Brain microvascular endothelial cell (primary cell): ENCODE data around the gene PIAS1.

Experiments used
- DNase-seq: peaks from one replicate; pipeline ENCODE4 v3.0.0-alpha.2; 2020
- H3K27ac ChIP-seq: fragments of 250-450 bp; sonication (Bioruptor Pico); 2 replicates; pipeline ENCODE4 v1.5.1; 2020; ENCODE audit warnings: mild to moderate bottlenecking, moderate library complexity
- H3K27me3 ChIP-seq: fragments of 250-450 bp; sonication (Bioruptor Pico); replicated peaks from 2 replicates; pipeline ENCODE4 v1.5.1; 2020; ENCODE audit warnings: mild to moderate bottlenecking
- H3K36me3 ChIP-seq: fragments of 250-450 bp; sonication (Bioruptor Pico); replicated peaks from 2 replicates; pipeline ENCODE4 v1.5.1; 2020; ENCODE audit warnings: mild to moderate bottlenecking
- H3K4me3 ChIP-seq: 2 replicates; pipeline ENCODE4 v1.5.1; 2011; ENCODE audit warnings: low read depth, mild to moderate bottlenecking, control low read depth, low read length, moderate library complexity
- in situ Hi-C: cut with HindIII; loops from 2 replicates; pipeline ENCODE4 v1.10.0; 2017; ENCODE audit warnings: low sequenced_read_pairs, low pct_ligation_motif_present
- TF ChIP-seq, protein P1 (sequence below): IDR thresholded peaks from 2 replicates; pipeline ENCODE4 v1.5.1; 2011; ENCODE audit warnings: low read depth, mild to moderate bottlenecking, moderate library complexity, low read length, control low read depth, inconsistent platforms; ENCODE audit errors: missing control alignments

The PIAS1 gene

DNA sequence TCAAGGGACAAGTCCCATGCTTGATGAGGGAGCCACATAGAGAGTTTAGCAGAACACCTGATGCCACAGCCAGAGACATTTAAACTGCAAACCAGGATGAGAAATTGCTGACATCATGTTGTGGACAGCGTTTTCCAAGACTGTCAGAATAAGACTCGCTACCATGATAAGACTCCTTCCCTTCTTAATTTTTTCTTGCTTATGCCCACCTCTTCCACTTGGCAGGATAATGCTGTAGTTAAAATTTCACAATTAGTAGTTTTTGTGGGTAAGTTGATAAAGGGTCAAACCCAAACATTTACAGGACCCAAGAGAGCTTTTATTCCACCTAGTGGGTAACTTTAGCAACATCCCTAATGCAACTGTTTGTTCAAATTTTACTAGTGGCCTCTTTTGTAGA lies 3.0 kb upstream of the PIAS1 start:
- TF ChIP-seq, protein P1, sequence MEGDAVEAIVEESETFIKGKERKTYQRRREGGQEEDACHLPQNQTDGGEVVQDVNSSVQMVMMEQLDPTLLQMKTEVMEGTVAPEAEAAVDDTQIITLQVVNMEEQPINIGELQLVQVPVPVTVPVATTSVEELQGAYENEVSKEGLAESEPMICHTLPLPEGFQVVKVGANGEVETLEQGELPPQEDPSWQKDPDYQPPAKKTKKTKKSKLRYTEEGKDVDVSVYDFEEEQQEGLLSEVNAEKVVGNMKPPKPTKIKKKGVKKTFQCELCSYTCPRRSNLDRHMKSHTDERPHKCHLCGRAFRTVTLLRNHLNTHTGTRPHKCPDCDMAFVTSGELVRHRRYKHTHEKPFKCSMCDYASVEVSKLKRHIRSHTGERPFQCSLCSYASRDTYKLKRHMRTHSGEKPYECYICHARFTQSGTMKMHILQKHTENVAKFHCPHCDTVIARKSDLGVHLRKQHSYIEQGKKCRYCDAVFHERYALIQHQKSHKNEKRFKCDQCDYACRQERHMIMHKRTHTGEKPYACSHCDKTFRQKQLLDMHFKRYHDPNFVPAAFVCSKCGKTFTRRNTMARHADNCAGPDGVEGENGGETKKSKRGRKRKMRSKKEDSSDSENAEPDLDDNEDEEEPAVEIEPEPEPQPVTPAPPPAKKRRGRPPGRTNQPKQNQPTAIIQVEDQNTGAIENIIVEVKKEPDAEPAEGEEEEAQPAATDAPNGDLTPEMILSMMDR, result no peak
- H3K27me3 ChIP-seq, result no peaks in the 10 kb centered on the region
- no peak overlapping the region for H3K4me3 ChIP-seq
- in situ Hi-C loops, result no loop called here
- H3K27ac ChIP-seq, result no peak overlapping the region
- no peaks in the 10 kb centered on the region for H3K36me3 ChIP-seq
- no peak for DNase-seq

- TF ChIP-seq, protein P1, result no peak
- in situ Hi-C loops, result no loop called here
- DNase-seq, result no peak
- no peak overlapping the region for H3K4me3 ChIP-seq
- no peaks in the 10 kb centered on the region for H3K36me3 ChIP-seq
- no peak overlapping the region for H3K27ac ChIP-seq
- no peaks in the 10 kb centered on the region for H3K27me3 ChIP-seq
Measured at GRCh38 chr15:68051907-68052306, 2.2 kb upstream of the PIAS1 start.

- in situ Hi-C loops, result no loop called here
- DNase-seq, result no peak
- Histone ChIP-seq H3K27me3 (no peaks in the 10 kb centered on the region), H3K36me3 (no peaks in the 10 kb centered on the region), H3K27ac (no peak overlapping the region), H3K4me3 (no peak overlapping the region)
- TF ChIP-seq, protein P1, result no peak
Measured at GRCh38 chr15:68052431-68052830, 1.7 kb upstream of the PIAS1 start.

DNA sequence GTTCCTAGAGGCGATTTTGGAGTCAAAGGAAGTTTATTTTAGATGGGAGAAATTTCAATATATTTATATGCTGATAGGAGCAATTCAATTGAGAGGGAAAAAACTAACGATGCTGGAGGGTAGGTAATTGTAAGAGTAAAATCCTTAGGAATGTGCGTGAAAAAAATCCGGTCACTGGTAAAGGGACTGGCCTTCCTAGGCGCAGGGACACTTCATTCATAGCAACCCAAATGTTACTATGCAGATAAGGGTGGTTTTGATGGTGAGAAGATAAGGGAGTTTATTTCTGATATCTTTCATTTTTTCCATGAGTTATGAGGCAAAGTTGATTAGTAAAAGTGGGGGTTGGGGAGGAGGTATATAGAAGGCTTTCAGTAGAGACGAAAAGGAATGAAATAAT lies 1.1 kb upstream of the PIAS1 start:
- in situ Hi-C loops, result no loop called here
- Histone ChIP-seq H3K27me3 (no peaks in the 10 kb centered on the region), H3K4me3 (no peak overlapping the region), H3K27ac (no peak overlapping the region), H3K36me3 (no peaks in the 10 kb centered on the region)
- TF ChIP-seq, protein P1, result no peak
- no peak for DNase-seq

- Histone ChIP-seq H3K36me3 (no peaks in the 10 kb centered on the region), H3K27ac (peak overlapping the region; percentile 87), H3K27me3 (no peaks in the 10 kb centered on the region), H3K4me3 (peak overlapping the region; percentile 86)
- in situ Hi-C loops, result no loop called here
- TF ChIP-seq, protein P1, result no peak
- peak; percentile 9 for DNase-seq
Measured at GRCh38 chr15:68054628-68055223, 611 bp downstream of the PIAS1 start.

DNA sequence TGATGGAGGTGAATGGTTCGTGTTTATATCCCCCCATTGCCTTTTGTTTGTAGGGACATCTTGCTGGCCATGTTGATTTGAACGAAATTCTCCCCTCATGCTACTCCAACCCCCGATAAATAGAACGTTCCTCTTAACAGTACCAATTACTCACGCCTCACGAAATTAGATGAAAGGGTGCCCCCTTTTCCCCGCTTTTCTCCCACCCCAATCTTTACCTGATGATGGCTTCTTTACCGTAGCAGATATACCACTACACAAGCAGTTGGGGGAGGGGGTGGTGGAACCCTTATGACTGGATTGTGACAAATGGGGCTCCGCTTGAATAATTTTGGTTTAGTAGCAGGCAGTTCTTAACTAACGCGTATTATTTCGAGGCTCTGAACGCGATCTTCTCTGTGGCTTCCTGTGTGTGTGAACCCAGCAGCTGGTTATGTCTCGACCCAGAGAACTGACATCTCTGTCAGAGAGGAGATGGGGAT lies 1.1 kb downstream of the PIAS1 start:
- H3K27me3 ChIP-seq, result no peaks in the 10 kb centered on the region
- in situ Hi-C loops, result no loop called here
- H3K4me3 ChIP-seq, result peak overlapping the region; percentile 86
- no peak overlapping the region for H3K27ac ChIP-seq
- TF ChIP-seq, protein P1, result no peak
- DNase-seq, result peak; percentile 51
- no peaks in the 10 kb centered on the region for H3K36me3 ChIP-seq
